GM19372 (cell line): ENCODE measurements around the gene GRM5.
"Not testable (repeated sequence)": the region's sequence is repeated elsewhere in the genome, so short reads cannot be mapped to it uniquely, and the experiment has no call there.

ENCODE experiments used
- ATAC-seq: cut with Tn5 transposase; IDR thresholded peaks from one replicate; pipeline ENCODE4 v1.9.1; 2021; ENCODE audit warnings: mild to moderate bottlenecking, low read depth, moderate library complexity; ENCODE audit not compliant: unreplicated experiment

Gene GRM5

DNA sequence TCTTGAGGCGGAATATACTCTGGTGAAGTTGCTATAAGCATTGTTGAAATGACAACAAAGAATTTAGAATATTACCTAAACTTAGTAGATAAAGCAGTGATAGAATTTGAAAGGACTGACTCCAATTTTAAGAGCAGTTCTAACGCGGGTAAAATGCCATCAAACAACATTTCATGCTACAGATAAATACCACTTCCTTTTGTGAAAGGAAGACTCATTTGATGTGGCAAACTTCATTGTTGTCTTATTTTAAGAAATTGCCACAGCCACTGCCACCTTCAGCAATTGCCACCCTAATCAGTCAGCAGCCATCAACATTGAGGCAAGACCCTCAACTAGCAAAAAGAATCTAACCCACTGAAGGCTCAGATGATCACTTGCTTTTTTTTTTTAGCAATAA is 220.8 kb downstream of the GRM5 start:
- not testable (repeated sequence) for ATAC-seq

- not testable (repeated sequence) for ATAC-seq
Observed at GRCh38 chr11:88843766-88844426, 221.9 kb downstream of the GRM5 start.

GRCh38 chr11:88838139-88838538 is 227.6 kb downstream of the GRM5 start:
- not testable (repeated sequence) for ATAC-seq

GRCh38 chr11:88835709-88836108 is 230.1 kb downstream of the GRM5 start:
- not testable (repeated sequence) for ATAC-seq

DNA sequence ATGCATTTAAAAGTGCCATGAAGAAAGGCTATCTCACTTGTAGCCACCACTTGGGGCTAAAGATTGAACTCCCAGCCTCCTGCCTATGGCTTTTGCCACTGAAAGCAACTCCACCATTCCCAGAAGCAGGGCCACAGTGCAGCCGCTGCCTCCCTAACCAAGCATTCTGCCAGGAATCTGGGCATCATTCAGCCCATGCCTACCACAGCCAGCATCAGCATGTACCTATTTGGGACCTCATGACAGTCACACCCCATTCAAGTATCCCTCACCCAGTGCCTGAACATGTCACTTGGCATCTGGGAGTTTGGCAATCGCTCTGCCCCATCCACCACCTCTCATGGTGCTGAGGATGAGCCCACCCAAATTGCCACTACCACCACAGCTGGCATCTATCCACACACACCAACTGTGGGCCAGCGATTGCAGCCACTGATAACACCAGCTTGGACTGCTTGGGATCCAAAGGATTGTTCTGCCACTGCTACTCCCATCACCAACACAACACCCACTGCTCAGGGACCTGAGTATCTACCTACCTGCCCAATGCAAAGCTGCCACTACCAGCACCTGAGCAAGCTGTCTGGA is 234.4 kb downstream of the GRM5 start:
- no peak for ATAC-seq

DNA sequence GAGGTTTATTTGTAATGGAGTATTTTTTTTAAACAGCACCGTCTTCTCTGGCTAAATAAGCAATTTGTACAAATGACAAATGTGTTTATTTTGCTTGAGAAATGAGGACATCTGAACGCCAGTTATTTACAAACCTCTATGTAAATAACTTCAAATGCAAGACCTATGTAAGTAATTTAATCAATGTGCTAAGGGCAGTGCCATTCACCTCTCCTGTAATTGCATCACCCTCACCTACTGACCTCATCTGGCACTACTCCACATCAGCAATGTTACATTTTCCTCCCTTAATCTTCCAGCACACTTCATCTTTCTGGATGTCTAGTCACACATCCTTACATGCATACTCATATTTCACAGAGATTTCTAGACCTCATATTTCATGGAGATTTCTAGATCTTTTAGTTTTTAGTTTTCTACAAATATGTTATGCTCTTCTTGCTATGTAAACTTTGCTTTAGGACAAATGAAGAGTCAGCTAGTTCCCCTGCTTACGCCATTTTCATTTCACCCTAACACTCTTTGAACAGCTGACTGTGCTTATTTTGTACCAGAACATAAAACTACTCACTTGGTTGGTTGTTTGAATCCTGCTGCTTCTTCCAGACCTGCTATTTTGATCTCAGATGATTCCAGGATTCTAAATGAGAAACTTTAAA is 238.6 kb downstream of the GRM5 start:
- no peak for ATAC-seq

DNA sequence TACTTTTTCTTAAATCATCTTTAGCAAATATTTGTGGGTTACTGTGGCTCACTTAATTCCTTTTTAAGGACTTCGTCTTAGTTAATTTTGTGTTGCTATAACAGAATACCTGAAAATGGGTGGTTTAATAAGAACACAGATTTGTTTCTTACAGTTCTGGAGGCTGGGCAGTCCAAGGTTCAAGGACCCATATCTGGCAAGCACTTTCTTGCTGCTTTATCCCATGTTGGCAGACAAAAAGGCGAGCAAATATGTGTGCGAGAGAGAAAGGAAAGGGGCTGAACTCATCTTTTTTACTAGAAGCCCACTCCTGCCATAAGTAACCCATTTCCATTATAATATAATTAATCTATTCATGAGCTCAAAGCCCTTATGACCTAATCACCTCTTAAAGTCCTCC is 246.2 kb downstream of the GRM5 start:
- no peak for ATAC-seq

DNA sequence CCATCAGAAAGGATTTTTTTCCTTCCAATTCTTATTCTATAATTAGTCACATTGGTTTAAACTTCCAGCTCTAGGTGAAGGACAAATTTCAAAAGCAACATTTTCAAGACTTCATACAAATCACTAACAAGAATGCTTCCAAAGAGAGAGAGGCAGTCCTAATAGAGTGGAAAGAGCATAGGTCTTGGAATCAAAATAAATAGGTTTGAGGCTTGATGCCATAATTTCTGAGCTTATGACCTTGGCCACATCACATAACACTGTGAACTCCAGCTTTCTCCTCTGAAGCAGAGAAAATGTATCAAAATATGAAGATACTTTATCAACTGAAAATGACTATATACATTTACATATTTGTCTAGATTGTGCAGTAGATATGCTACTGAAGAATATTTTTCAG is 246.8 kb downstream of the GRM5 start:
- ATAC-seq: no peak

GRCh38 chr11:88815505-88815904 is 250.3 kb downstream of the GRM5 start:
- no peak for ATAC-seq

- no peak for ATAC-seq
Observed at GRCh38 chr11:88814076-88814475, 251.7 kb downstream of the GRM5 start.

DNA sequence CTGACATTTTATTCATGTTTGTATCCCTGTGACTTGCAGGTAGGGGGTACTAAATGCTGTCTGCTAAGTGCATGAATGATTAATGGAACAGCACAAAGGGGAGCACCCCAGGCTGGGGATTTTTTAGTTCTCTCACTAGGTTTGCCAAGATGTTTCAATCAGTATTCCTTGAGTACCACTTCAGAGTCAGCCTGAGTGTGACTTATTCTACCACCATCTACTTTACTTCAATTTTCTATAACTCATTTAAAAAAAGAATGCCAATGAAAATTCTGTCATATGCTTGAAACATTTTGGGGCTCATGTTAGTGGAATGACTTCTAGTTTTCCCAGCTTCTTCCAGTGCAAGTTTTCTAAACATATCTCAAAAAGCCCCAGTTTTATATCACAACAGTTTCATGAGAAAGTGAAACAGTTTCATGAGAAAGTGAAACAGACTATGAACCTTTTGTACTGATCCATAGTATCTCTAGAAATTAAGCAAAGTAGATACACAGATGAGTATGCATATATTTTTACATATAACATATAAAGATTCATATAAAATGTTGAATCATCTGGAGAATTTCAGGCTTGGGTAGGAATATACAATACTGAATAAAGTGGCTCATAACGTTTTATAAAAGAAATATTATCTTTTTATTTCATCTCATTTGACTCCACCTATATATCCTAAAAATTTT is 252.4 kb downstream of the GRM5 start:
- peak; percentile 82 for ATAC-seq

DNA sequence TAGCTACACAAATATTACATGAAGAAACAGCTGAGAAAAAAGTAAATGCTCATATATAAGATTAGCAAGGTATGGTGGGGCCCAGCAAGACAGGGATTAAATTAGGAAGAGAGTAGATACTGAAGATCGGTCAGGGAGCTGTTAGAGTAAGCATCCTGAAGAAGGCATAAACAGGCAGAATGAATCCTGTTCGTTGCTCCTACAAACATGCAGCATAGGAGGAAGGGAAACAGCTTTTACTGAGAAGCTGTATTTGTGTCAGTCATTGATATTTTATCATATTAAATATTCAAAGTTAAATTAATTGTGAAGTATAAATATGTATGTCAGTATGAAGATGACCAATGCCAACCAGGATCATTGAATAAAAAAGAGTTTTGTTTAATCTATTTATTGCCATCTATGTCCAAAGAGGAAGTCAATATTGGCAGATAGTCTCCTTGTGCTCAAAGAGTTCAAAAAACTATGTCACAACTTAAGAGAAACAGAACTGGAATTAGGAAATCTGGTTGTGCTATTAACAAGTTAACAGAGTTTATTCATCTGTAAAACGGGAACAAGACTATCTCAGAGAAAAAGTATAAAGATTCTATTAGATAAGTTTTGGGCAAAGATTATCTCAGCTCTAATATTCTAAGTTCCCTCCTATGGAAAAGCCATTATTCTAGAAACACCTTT is 255.2 kb downstream of the GRM5 start:
- ATAC-seq: no peak

- ATAC-seq: no peak
Observed at GRCh38 chr11:88809126-88809525, 256.7 kb downstream of the GRM5 start.

- ATAC-seq: no peak
Observed at GRCh38 chr11:88807349-88807748, 258.4 kb downstream of the GRM5 start.

GRCh38 chr11:88806410-88806809 is 259.4 kb downstream of the GRM5 start:
- no peak for ATAC-seq

DNA sequence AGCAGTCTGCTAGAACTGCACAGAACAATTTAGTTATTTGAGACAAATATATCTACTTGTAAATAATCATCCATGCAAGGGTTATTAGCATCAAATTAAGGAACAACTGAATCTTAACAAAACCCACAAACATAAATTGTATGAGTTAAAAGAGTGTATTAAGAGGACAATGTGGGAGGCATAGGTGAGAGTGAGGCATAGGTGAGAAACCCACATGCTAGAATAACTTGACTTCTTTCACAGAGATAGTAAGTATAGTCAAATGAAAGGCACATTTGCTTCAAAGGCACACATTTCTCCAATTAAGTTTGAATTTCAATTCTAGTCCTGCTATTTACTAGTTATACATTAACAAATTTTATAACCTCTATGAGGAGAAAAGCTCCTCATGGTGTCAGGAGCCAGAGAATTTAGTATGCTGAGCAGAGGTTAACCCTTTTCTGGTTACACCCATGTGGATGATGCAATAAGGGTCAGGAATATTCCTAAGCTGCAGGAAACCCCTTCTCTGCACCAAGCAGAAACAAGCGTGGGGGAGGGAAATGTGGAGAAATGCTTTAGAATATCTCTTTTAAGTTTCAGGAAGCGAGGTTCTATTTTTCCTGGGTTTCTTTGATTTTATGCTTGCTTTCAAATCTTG is 264.2 kb downstream of the GRM5 start:
- ATAC-seq: no peak

GRCh38 chr11:88799771-88800500 is 265.8 kb downstream of the GRM5 start:
- no peak for ATAC-seq

- ATAC-seq: no peak
Observed at GRCh38 chr11:88790182-88790581, 275.6 kb downstream of the GRM5 start.

GRCh38 chr11:88779577-88779976 is 286.2 kb downstream of the GRM5 start:
- ATAC-seq: no peak
